AG04450 (cell line): ENCODE data around the gene TNS3. TPM values are rescaled to one million over a fixed set of nuclear protein-coding genes. Genes with fewer than 3 reads are reported as not detected.

Experiments used
- CTCF ChIA-PET: fragments of 300-600, 350-600 bp; formaldehyde crosslinking; extraction: SDS; loops from one replicate; lab custom pipeline; 2022; ENCODE audit warnings: antibody characterized with exemption, inconsistent platforms; lab: Charles Lee
- POLR2A ChIA-PET: fragments of 350-600 bp; formaldehyde crosslinking; extraction: SDS; loops from one replicate; lab custom pipeline; 2021; ENCODE audit warnings: antibody characterized with exemption, inconsistent platforms; lab: Yijun Ruan, JAX
- DNase-seq: peaks from one replicate; pipeline ENCODE4 v3.0.0-alpha.2; 2011; ENCODE audit warnings: low read depth, low spot score
- H3K27ac ChIP-seq: one replicate; pipeline ENCODE4 v1.5.1; 2012; ENCODE audit warnings: low read depth, low read length, control low read depth
- H3K27me3 ChIP-seq: one replicate; pipeline ENCODE4 v1.6.0; 2012; ENCODE audit warnings: low read length; ENCODE audit not compliant: control insufficient read depth, insufficient read depth
- H3K4me3 ChIP-seq: 2 replicates; pipeline ENCODE4 v1.5.1; 2011; ENCODE audit warnings: mild to moderate bottlenecking, low read depth, low read length, control low read depth
- H3K9me3 ChIP-seq: 2 replicates; pipeline ENCODE4 v1.5.1; 2012; ENCODE audit warnings: low read length; ENCODE audit not compliant: control insufficient read depth, insufficient read depth
- CTCF ChIP-seq: IDR thresholded peaks from 2 replicates; pipeline ENCODE4 v1.5.1; 2011; ENCODE audit warnings: low read depth, low read length, control low read depth, inconsistent platforms
- polyA plus RNA-seq: library from polyadenylated mRNA; depleted of rRNA; stranded (reverse); fragments of >200 nt; gene quantifications from 2 replicates; pipeline ENCODE4 v1.2.3, GENCODE V29; 2011

Gene TNS3
- polyA plus RNA-seq, 1 experiment, result 131 TPM

DNA sequence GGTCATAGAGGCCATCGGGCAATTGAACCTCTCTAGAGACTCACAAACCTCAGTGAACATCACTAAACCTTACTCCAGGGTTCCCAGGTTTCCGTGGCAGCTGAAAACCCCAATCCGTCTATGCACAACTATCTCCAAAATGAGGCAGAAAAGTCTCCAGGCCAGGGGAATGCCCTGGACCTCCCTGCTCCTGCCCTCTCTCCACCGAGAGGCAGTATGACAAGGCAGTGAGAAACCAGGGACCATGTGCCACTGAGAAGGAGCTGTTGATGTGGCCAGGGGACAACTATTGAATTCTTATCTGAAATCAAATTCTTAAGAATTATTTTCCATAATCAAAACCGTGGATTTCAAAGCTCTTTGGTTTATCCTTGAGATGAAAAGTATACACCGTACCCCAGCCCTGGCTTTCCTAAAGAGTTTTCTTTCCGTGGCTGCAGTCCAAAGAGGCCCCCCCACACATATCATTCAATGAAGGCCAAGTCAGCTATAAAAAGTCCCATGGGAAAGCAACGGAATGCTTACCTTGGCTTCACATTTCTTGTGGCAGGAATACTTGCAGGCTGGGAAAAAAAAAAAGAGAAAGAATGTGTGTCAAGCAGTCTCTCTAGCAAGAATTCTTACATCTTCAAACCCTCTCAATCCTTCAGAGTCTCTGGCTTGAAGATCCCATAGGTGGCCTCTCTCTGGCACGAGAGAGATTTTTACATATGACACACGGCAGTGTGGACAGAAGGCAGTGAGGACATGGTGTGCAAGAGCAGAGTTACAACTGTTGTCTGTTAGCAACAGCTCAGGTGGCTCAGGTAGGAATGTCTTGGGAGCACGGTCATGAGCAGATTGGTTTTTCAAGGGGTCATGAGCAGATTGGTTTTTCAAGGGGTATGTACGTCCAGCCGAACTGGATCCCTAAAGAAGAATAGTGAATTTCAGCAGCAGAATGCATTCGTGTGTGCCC is 75.2 kb downstream of the TNS3 start:
- no peak overlapping the region for H3K27ac ChIP-seq

DNA sequence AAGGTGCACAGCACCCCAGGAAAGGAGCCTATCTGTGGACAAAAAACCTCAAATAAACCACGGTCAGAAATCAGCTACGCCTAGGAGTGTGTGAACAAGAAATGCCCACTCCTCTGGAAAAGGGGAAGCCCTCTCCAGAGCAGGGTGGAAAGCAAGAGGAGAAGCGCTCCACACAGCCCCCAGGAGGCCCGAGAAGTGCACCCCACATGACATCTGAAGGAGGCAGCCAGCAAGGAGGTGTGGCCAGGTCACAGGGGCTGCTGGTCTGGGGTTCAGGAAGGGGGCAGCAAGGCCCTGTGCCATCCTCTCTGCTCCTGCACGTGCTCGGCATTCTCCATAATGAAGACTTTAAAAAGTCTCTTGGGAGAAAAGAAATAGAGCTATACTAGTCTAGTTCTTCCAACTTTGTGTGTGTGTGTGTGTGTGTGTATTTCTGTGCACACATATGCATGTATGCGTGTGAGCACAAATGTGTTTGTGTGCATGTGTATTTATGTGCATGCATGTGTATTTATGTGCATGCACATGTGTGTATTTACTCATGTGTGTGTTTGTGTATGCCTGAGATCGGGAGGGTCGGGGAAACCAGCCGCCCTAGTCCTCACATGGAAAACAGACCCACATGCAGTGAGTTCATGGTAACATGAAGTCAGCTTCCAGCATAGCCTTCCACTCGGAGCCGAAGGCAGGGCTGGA is 76.5 kb downstream of the TNS3 start:
- no peak for TF ChIP-seq CTCF
- no peak overlapping the region for H3K4me3 ChIP-seq
- CTCF ChIA-PET, result no interaction called here
- H3K27ac ChIP-seq, result no peak overlapping the region
- no peaks in the 10 kb centered on the region for H3K27me3 ChIP-seq
- peaks cover 4% of the 10 kb centered on the region; the same call in 1 of the 2 replicates for H3K9me3 ChIP-seq
- DNase-seq, result no peak
- POLR2A ChIA-PET, result no interaction called here

More for the DNA sequence above, 75.2 kb downstream of the TNS3 start:
- DNase-seq, result no peak
- Histone ChIP-seq H3K4me3 (no peak overlapping the region), H3K9me3 (peaks cover 4% of the 10 kb centered on the region; the same call in 1 of the 2 replicates), H3K27me3 (no peaks in the 10 kb centered on the region)
- POLR2A ChIA-PET, result interaction anchor here (0.7 kb wide), 1 partner anchor 17 kb away, joined by 3 read pairs; no protein-coding TSS in a partner anchor
- TF ChIP-seq CTCF, result no peak
- CTCF ChIA-PET, result interaction anchor here (1.6 kb wide), 1 partner anchor 313 kb away, joined by 5 read pairs; no protein-coding TSS in a partner anchor

DNA sequence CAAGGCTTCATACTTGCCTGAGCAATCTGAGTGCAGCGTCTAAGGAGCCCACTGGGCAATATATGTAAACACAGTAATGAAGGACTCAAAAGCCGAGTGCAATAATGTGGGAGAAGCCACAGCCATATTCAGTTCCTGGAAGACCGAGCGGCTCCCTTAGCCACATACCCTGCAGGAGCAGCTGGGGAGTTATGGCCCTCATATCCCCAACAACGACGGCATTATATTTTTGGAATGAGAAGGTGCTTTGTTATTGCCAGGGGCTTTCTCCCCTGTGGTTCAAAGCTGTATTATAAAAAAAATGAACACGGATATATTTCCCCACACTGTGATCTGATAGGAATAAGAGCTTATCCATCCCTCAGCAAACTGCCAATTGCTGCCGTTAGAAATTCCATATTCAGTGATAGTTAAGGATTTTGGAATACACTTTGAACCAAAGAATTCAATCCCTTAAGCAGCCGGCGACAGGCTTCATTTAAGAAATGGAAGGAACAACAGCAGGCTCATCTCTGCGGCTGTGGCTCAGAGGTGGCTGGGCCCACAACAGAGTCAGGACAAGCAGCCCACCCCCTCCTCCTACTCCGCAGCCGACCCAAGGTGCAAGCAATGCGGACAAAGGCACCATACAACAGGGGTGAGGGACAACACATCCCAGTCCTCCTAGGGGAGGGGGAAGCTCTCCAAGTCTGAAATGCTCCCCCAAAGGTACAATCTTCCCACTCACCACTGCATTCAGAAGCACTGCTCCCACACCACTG is 77.2 kb downstream of the TNS3 start:
- H3K9me3 ChIP-seq, result peaks cover 4% of the 10 kb centered on the region; the same call in 1 of the 2 replicates
- H3K4me3 ChIP-seq, result no peak overlapping the region
- H3K27me3 ChIP-seq, result no peaks in the 10 kb centered on the region
- H3K27ac ChIP-seq, result peak overlapping the region; percentile 86
- ChIA-PET POLR2A (no interaction called here), CTCF (no interaction called here)
- no peak for DNase-seq
- no peak for TF ChIP-seq CTCF

GRCh38 chr7:47503281-47503680 is 78.6 kb downstream of the TNS3 start:
- Histone ChIP-seq H3K4me3 (no peak overlapping the region), H3K9me3 (no peaks in the 10 kb centered on the region), H3K27me3 (no peaks in the 10 kb centered on the region), H3K27ac (peak overlapping the region; percentile 86)
- ChIA-PET POLR2A (interaction anchor here (1.1 to 2.8 kb wide), 3 partner anchors 10 to 283 kb away, joined by 3 to 14 read pairs (median 10); no protein-coding TSS in a partner anchor), CTCF (no interaction called here)
- DNase-seq, result no peak
- no peak for TF ChIP-seq CTCF
